ENCODE data around the gene LSP1. TPM values are rescaled to one million over a fixed set of nuclear protein-coding genes. Genes with fewer than 3 reads are reported as not detected.

LSP1 gene
- total and polyA plus RNA-seq, 2 of the 13 experiments (the other 11 are each of a cell fraction or from before 2014, with no cell fraction given): 0.59 to 1.00 TPM

DNA sequence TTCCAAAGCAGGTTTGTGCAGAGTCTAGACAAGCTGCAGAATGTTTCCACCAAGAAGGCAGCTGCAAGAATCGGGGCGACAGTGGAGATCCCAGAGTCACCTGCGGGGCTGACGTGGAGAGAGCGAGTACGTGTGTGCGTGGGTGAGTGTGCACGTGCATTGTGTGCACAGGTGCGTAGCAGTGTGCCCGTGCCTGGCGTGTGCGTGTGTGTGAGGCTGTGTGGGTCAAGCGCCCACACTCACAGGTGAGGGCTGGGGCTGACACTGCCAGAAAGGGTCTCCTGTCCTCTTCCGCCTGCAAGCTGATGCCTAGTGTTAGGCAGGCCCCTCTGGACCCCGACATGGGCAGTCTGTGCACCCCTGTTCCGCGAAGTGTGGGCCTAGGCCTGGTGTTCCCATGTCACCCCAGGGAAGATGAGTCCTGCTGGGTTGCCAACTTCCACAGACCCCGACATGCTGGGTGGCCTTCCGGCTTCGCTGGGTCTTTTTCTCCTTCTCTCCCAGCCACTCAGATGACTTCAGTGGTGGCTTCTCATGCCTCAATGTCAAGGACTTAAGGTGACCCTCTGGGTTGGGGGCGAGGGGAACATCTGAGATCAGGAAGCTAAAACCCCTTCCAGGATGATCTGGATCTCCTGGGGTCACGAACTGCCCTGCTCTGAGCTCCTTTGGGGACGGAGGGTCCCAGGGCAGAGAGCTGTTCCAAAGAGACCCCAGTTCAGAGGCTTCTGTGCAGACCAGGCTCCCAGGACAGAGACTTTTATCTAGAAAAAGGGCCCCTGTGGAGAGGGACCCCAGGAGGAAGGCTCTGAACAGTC is 28.5 kb upstream of the LSP1 start:
- TF ChIP-seq GPN1 (CRISPR knock-in tag; IDR thresholded peaks at IDR 0.05; ENCODE audit: borderline replicate concordance): no peak
- 0 out of 2 replicates have a peak, but pooled peaks have one; percentile 10 for TF ChIP-seq GLI4 (CRISPR knock-in tag; IDR thresholded peaks at IDR 0.05; ENCODE audit: borderline replicate concordance)
- no peak for TF ChIP-seq NFKB2 (CRISPR knock-in tag; IDR thresholded peaks at IDR 0.05; ENCODE audit: borderline replicate concordance)
- TF ChIP-seq, protein P1, sequence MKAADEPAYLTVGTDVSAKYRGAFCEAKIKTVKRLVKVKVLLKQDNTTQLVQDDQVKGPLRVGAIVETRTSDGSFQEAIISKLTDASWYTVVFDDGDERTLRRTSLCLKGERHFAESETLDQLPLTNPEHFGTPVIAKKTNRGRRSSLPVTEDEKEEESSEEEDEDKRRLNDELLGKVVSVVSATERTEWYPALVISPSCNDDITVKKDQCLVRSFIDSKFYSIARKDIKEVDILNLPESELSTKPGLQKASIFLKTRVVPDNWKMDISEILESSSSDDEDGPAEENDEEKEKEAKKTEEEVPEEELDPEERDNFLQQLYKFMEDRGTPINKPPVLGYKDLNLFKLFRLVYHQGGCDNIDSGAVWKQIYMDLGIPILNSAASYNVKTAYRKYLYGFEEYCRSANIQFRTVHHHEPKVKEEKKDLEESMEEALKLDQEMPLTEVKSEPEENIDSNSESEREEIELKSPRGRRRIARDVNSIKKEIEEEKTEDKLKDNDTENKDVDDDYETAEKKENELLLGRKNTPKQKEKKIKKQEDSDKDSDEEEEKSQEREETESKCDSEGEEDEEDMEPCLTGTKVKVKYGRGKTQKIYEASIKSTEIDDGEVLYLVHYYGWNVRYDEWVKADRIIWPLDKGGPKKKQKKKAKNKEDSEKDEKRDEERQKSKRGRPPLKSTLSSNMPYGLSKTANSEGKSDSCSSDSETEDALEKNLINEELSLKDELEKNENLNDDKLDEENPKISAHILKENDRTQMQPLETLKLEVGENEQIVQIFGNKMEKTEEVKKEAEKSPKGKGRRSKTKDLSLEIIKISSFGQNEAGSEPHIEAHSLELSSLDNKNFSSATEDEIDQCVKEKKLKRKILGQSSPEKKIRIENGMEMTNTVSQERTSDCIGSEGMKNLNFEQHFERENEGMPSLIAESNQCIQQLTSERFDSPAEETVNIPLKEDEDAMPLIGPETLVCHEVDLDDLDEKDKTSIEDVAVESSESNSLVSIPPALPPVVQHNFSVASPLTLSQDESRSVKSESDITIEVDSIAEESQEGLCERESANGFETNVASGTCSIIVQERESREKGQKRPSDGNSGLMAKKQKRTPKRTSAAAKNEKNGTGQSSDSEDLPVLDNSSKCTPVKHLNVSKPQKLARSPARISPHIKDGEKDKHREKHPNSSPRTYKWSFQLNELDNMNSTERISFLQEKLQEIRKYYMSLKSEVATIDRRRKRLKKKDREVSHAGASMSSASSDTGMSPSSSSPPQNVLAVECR (CRISPR knock-in tag; IDR thresholded peaks at IDR 0.05; ENCODE audit: borderline replicate concordance): 0 out of 2 replicates have a peak, but pooled peaks have one; percentile 36
- TF ChIP-seq MTF2 (CRISPR knock-in tag; IDR thresholded peaks at IDR 0.05; ENCODE audit: borderline replicate concordance): 0 out of 2 replicates have a peak, but pooled peaks have one; percentile 73
- no peak overlapping the region for H2AFZ ChIP-seq (ENCODE audit: low read length)
- CTCF ChIA-PET (ENCODE audit: low intra/inter-chr PET ratio, low total read pairs): interaction anchor here (0.9 to 4.0 kb wide), 6 partner anchors 118 to 332 kb away, joined by 3 to 56 read pairs (median 10); no protein-coding TSS in a partner anchor
- no peaks in the 10 kb centered on the region for H3K9me3 ChIP-seq (ENCODE audit: low read length)
- no peaks in the 10 kb centered on the region for H3K79me2 ChIP-seq (ENCODE audit: insufficient read depth, low read length)
- intact Hi-C loops (cut with micrococcal nuclease; ENCODE audit: unreplicated experiment) (no loop called here), in situ Hi-C loops (cut with HindIII; ENCODE audit: extremely low pct_ligation_motif_present, low pct_unique_long_range_greater_than_20kb) (no loop called here)
- BruUV-seq (replicated peaks): no TSS peak
- POLR2A ChIA-PET: interaction anchor here (0.9 to 1.7 kb wide), 6 partner anchors 9 to 325 kb away, joined by 3 to 9 read pairs (median 6); no protein-coding TSS in a partner anchor
- no peaks in the 10 kb centered on the region for H4K20me1 ChIP-seq (ENCODE audit: insufficient read depth, low read length)
- H3K9ac ChIP-seq (ENCODE audit: insufficient read depth, low read depth, low read length): no peak overlapping the region
- no peak overlapping the region for H3K4me3 ChIP-seq (replicated peaks in 1 of 3; ENCODE audit: insufficient read depth in 1 of 3, low read depth in 2 of 3, low read length in 3 of 3)
- H3K4me2 ChIP-seq (ENCODE audit: low read depth, low read length): no peak overlapping the region
- peaks cover 50% of the 10 kb centered on the region for H3K4me1 ChIP-seq (ENCODE audit: insufficient read depth, low read length)
- peaks cover 2 to 9% of the 10 kb centered on the region in 2 experiments; a peak in 3 of 5 replicates for H3K27me3 ChIP-seq (ENCODE audit: control insufficient read depth in 1 of 2, insufficient read depth in 2 of 2, low read length in 2 of 2)
- FAIRE-seq: no peak
- H3K27ac ChIP-seq (ENCODE audit: extremely low read length, insufficient read depth, low read length): no peak overlapping the region
- no peaks in the 10 kb centered on the region for H3K36me3 ChIP-seq (replicated peaks in 1 of 2; ENCODE audit: control insufficient read depth in 1 of 2, insufficient read depth in 2 of 2, low read length in 2 of 2)
- no peak; the same call in 2 of the 3 replicates for ATAC-seq
- 69% methylated on average over 20 of the region's 23 CpGs for WGBS (ENCODE audit: low lambda C conversion rate)
- no peak for DNase-seq (ENCODE audit: low spot score)

All from HepG2 (cell line).